Pancreas (tissue), 10 donors: ENCODE data around the gene FAXDC2. TPM values are rescaled to one million over a fixed set of nuclear protein-coding genes. Genes with fewer than 3 reads are reported as not detected.

Source experiments
- ATAC-seq, 4 donors: fragments of 200-7000 bp; cut with Tn5 transposase; one replicate each; pipeline versions ENCODE4 v1.8.0 to v1.9.1; 2020; ENCODE audit warnings: mild to moderate bottlenecking in 4 of 4, moderate library complexity in 4 of 4
- DNase-seq, 6 donors: peaks; one replicate each; pipeline ENCODE4 v3.0.0-alpha.2; 2020
- FAIRE-seq: peaks from 2 replicates; lab custom pipeline; 2012; peaks lifted over from hg19 to GRCh38; lab: Jason Lieb, UNC
- H3K27ac ChIP-seq, 4 donors: fragments of 200-600 bp; sonication (generic); 1 replicate in 3 of 4; 2 replicates in 1 of 4; pipeline versions ENCODE4 v1.5.0 to v1.8.0; 2020
- H3K27me3 ChIP-seq, 4 donors: fragments of 200-600 bp; one replicate each; pipeline ENCODE4 v1.8.0; 2021
- H3K36me3 ChIP-seq, 3 donors: fragments of 200-600 bp; sonication (generic) in 1 of 3; one replicate each; pipeline versions ENCODE4 v1.5.0 to v1.8.0; 2020 to 2021
- H3K4me1 ChIP-seq, 3 donors: fragments of 200-600 bp; one replicate each; pipeline ENCODE4 v1.8.0; 2021
- H3K4me3 ChIP-seq, 4 donors: fragments of 200-600 bp; sonication (generic) in 2 of 4; one replicate each; pipeline versions ENCODE4 v1.5.0 to v1.8.0; 2020 to 2021
- H3K9me3 ChIP-seq, 4 donors: fragments of 200-600 bp; one replicate each; pipeline ENCODE4 v1.8.0; 2021
- CTCF ChIP-seq, 4 donors: fragments of 200-600 bp; sonication (generic) in 3 of 4; IDR thresholded peaks; one replicate each; pipeline versions ENCODE4 v1.5.0 to v1.8.0; 2021; ENCODE audit warnings: antibody characterized with exemption in 4 of 4
- WGBS, 2 donors: extraction: QIAGEN DNeasy Blood & Tissue Kit; methylation state at CpG; one replicate each; pipeline ENCODE4 v1.1.7; 2013; 5-methylcytosine and 5-hydroxymethylcytosine counted together
- intact Hi-C, 3 donors: fragments of 100-400 bp; cut with DNase I; formaldehyde crosslinking; loops; one replicate each; pipeline versions ENCODE4 v1.11.1 to v1.14.2; 2022
- polyA plus RNA-seq, 2 donors: library from polyadenylated mRNA; stranded (reverse); fragments of 200-250 nt; gene quantifications; one replicate each; pipeline ENCODE4 v1.2.3, GENCODE V29; 2013
- total RNA-seq, 6 donors: library from RNA; stranded (reverse); fragmentation: NEBNext Ultra II Directional in 4 of 6; extraction: Animal tissue kit (Norgen Biotek cat#: 25700) in 4 of 6; gene quantifications; one replicate each; pipeline versions ENCODE4 v1.2.1 to v1.2.4, GENCODE V29; 2021 to 2023
- donor health status: healthy with polysubstance abuse.
- donor health status: DM: no; HTN: no; CAD: no; lungs with moderate emphysema.
- donor health status: DM: no; HTN: no; CAD: no.
- donor health status: control.
- donor health status: control.
- donor health status: Bipolar disorder and iron deficiency.
- donor health status: DM: yes; HTN: yes; CAD: no.
- donor health status: DM: no; HTN: no; CAD: no.
- donor health status: DM: no; HTN: no; CAD: no.
- donor health status: DM: yes; HTN: yes; CAD: no.

FAXDC2 gene
- total and polyA plus RNA-seq, 8 donors = 2.0 to 11.8 (median 4.7) TPM

- Histone ChIP-seq H3K4me1 (no peaks in the 10 kb centered on the region), H3K27ac (no peak overlapping the region), H3K36me3 (peaks cover 0 to 53% (median 23%) of the 10 kb centered on the region in 3 donors), H3K9me3 (no peaks in the 10 kb centered on the region), H3K27me3 (no peaks in the 10 kb centered on the region), H3K4me3 (no peak overlapping the region)
- FAIRE-seq (no peak), ATAC-seq (no peak), DNase-seq (no peak)
- intact Hi-C loops = no loop called here
- TF ChIP-seq CTCF (IDR thresholded peaks at IDR 0.05) = no peak
- WGBS, 2 donors = 83 to 95% methylated on average over 4 of the region's 4 CpGs
These were observed 21.3 kb upstream of the FAXDC2 start for GRCh38 chr5:154871734-154872133.

- Histone ChIP-seq H3K27ac (no peak overlapping the region), H3K9me3 (no peaks in the 10 kb centered on the region), H3K4me3 (no peak overlapping the region), H3K27me3 (no peaks in the 10 kb centered on the region), H3K4me1 (peaks cover 0 to 6% (median 0%) of the 10 kb centered on the region in 3 donors), H3K36me3 (peaks cover 0 to 36% (median 7%) of the 10 kb centered on the region in 3 donors)
- intact Hi-C loops = no loop called here
- ATAC-seq (peak in 3 of 4 donors; percentile 34 to 49 (median 43)), FAIRE-seq (no peak), DNase-seq (no peak)
- 90 to 91% methylated on average over 5 of the region's 5 CpGs for WGBS, 2 donors
- TF ChIP-seq CTCF (IDR thresholded peaks at IDR 0.05) = no peak
These were observed 18.3 kb upstream of the FAXDC2 start for GRCh38 chr5:154868702-154869101.

- TF ChIP-seq CTCF (IDR thresholded peaks at IDR 0.05) = no peak
These were observed 16.4 kb upstream of the FAXDC2 start for GRCh38 chr5:154866841-154867240.

GRCh38 chr5:154865466-154866184 lies 15.2 kb upstream of the FAXDC2 start:
- peak in 2 of 4 donors; percentile 52 to 53 for ATAC-seq
- Histone ChIP-seq H3K27ac (no peak overlapping the region), H3K9me3 (no peaks in the 10 kb centered on the region), H3K27me3 (no peaks in the 10 kb centered on the region), H3K36me3 (peaks cover 0 to 7% (median 0%) of the 10 kb centered on the region in 3 donors), H3K4me3 (no peak overlapping the region), H3K4me1 (peaks cover 0 to 15% (median 0%) of the 10 kb centered on the region in 3 donors)
- no peak for FAIRE-seq
- no peak for TF ChIP-seq CTCF (IDR thresholded peaks at IDR 0.05)
- intact Hi-C loops = no loop called here
- WGBS, 2 donors = 28 to 32% methylated on average over 5 of the region's 5 CpGs
- DNase-seq = no peak

More at GRCh38 chr5:154866841-154867240, 16.4 kb upstream of the FAXDC2 start:
- Histone ChIP-seq H3K4me1 (peaks cover 0 to 10% (median 0%) of the 10 kb centered on the region in 3 donors), H3K9me3 (no peaks in the 10 kb centered on the region), H3K27me3 (no peaks in the 10 kb centered on the region), H3K4me3 (no peak overlapping the region), H3K27ac (no peak overlapping the region), H3K36me3 (peaks cover 0 to 17% (median 2%) of the 10 kb centered on the region in 3 donors)
- intact Hi-C loops = no loop called here
- ATAC-seq (no peak), FAIRE-seq (no peak), DNase-seq (no peak)
- 70 to 74% methylated on average over 2 of the region's 2 CpGs for WGBS, 2 donors
